ENCODE results near the gene RGMB.

The RGMB gene

DNA sequence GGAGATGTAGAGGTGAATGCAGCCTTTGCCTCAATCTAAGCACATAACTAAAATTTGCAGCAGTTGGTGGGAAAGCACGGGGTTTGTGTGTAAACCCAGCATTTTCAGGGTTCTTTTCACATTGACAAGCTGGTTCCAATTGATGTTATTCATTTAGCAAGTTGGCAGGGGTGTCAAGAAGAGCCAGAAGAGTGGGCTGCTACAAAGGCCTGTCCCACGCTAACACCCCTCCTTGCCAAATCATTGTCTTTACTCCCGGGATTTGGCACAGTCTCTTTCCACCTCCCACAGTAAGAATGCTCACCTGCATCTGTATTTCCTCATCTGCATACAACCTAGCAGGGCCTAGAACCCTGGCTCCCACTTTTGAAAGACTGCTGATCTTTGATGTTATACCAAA is 11.8 kb downstream of the RGMB start:
- no peak for DNase-seq (ENCODE audit: low read depth in 2 of 2)

GRCh38 chr5:98786191-98786853 is 12.9 kb downstream of the RGMB start:
- DNase-seq (ENCODE audit: low read depth in 2 of 2) = no peak

DNA sequence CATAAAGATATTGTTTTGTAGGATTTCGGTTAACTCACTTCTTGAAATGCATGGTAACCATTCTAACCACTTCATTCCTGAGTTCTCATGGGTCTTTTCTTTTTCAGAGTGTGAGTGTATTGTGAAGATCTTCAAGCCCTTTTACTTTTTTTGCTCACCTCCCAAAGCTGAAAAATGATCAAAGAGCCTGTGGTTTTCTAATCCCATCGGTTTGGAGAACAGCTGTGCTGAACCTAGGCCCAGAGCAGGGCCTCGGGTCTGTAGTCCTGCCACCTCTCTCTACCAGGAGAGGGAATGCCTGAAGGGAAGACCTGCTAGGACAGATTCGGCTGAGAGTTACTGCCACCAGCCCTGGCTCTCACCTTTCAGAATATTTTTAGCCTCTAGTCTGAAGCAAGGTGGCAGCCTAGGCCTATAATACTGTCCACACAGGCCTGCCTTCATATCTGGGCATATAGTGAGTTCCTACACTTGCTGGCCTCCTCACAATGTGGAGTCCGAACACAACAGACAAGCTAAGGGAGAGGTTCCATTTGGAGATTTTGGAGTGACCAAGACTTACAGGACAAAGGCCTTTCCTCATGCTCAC is 13.8 kb downstream of the RGMB start:
- DNase-seq (ENCODE audit: low read depth in 2 of 2) = no peak

DNA sequence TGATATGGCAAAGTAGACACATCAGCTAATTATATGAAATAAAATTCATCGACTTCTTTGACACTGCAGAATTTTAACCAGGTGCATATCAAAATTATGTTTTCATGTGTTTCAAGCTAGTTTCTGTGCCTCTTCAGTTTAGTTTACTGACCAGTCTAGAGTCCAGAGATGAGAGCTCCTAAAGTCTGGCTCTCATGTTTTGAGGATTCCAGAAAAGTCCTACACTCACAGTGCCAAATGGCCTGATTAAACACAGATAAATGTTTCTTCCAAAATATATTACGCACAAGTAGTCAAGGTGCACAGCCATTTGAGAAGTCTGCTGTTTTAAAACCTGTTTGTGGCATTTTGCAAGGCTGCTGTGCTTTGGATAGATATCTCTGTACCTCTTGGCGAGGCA is 15.6 kb downstream of the RGMB start:
- no peak for DNase-seq (ENCODE audit: low read depth in 2 of 2)

DNA sequence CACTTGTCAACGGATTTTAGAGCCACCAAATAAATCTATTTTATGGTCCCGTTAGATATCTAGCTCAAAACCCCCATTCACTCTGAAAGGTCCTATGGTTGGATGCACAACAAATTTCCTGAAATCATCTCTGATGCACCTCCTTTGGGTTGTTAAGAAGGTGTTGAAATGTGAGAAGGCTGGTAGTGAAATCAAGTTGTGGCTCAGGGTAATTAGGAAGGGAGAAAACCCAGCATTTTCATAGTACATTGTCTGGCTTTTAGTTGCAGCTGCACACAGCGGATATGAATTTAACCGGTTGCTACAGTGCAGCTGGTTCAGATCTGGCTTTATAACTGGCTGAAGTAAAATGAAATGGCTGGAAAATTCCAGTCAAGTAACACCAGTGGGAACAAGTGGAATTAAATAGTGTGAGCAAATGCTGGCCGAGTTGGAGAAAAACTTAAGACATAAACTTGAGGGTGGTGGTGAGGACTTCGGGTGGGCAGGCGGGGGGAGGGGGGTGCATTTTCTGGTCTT is 17.6 kb downstream of the RGMB start:
- no peak for DNase-seq (ENCODE audit: low read depth in 2 of 2)

- DNase-seq (ENCODE audit: low read depth in 2 of 2) = no peak
Measured at GRCh38 chr5:98791898-98792580, 18.6 kb downstream of the RGMB start.

DNA sequence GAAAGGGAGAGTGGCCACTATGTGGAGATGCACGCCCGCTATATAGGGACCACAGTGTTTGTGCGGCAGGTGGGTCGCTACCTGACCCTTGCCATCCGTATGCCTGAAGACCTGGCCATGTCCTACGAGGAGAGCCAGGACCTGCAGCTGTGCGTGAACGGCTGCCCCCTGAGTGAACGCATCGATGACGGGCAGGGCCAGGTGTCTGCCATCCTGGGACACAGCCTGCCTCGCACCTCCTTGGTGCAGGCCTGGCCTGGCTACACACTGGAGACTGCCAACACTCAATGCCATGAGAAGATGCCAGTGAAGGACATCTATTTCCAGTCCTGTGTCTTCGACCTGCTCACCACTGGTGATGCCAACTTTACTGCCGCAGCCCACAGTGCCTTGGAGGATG is 19.8 kb downstream of the RGMB start:
- DNase-seq (ENCODE audit: low read depth in 2 of 2) = no peak

DNA sequence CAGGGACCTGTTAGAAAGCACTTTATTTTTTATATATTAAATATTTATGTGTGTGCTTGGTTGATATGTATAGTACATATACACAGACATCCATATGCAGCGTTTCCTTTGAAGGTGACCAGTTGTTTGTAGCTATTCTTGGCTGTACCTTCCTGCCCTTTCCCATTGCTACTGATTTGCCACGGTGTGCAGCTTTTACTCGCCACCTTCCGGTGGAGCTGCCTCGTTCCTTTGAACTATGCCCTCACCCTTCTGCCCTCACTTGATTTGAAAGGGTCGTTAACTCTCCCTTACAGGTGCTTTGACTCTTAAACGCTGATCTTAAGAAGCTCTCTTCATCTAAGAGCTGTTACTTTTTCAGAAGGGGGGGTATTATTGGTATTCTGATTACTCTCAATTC is 20.5 kb downstream of the RGMB start:
- no peak for DNase-seq (ENCODE audit: low read depth in 2 of 2)

GRCh38 chr5:98794414-98795080 is 21.1 kb downstream of the RGMB start:
- DNase-seq (ENCODE audit: low read depth in 2 of 2) = no peak

DNA sequence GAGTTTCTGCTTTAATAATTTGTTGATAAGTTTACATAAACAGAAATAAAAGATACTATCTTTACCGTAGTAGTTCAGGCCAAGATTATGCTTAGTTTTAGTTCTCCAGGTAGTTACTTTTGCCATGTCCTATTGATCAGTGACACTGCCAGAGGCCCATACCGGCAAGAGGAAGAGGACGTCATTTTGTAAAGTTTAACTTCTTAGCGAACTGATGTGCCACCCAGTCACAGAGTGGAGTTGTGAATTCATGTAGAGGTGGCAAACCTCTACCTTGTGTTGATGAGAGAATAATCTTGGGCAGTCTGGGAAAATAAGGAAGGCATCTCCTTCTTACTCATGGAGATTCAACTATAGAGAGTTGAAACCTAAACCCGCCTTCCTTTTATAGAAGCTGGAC is 21.8 kb downstream of the RGMB start:
- DNase-seq (ENCODE audit: low read depth in 2 of 2) = no peak

DNA sequence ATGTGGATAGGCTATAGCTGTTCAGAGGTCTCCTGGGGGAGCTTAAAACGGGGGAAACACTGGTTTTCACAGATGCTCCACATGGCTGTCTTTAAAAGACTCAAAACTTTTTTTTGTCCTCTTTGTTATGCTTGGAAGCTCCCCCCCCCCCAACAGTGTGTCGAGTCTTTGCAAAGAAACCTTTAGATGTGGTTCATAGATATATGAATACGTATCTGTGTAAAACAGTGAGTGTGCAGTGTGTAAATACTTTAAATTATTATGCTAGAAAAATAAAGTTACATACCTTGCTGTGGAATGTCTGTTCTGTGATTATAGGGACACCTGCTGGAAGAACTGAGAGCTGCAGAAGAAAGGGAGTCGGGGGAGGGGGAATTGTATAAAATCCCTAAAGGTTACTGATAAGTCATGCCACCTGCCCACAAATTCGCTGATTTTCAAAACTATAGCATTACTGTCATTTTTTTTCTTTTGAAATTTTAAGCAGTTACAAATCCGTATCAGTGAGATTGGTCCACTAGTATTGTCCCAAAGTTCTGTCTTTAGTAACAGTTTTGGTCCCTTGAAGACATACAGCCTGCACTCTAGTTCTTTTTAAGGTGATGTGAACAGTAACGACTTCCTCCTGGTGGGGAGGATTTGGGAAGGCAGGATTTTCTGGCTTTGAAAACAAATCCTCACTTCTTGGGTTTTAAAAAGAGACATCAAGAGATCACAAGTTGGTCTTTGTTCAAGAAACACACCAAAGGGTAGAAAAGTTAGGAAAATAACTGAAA is 22.9 kb downstream of the RGMB start:
- peak in 1 of 2 donors; percentile 8 for DNase-seq (ENCODE audit: low read depth in 2 of 2)

DNA sequence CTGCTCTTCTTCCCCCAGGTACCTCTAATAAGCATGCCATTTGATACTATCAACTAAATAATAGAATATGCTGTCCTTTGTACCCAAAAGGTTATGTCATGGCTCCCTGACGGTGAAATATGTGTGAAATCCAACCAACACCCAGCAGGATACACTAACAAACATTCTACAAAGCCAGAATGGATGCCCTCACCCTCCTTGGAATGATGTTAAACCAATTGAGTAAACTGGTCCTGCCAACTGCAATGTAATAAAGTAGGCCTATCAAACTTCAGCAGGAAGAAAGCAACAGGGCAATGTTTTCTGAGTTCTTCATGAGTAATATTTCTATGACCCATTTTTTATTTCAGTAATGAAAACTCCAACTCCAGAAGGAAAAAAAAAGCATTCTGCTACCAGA is 24.9 kb downstream of the RGMB start:
- no peak for DNase-seq (ENCODE audit: low read depth in 2 of 2)

GRCh38 chr5:98798847-98799246 is 25.4 kb downstream of the RGMB start:
- no peak for DNase-seq (ENCODE audit: low read depth in 2 of 2)

GRCh38 chr5:98804066-98804465 is 30.6 kb downstream of the RGMB start:
- no peak for DNase-seq (ENCODE audit: low read depth in 2 of 2)

DNA sequence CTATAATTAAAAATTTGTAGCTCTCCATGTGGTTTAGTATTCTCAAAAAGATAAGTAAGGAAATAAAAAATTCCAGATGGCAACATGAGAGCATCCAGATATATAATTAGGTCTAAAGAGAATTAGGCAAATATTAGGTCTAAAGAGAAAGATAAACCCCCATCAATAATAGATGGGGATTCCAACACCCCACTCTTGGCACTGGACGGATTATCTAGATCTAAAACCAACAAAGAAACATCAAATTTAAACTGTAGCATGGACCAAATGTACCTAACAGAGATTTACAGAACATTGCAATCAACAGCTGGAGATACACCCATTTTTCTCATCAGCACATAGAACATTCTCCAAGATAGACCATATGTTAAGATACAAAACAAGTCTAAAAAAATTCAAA is 31.6 kb downstream of the RGMB start:
- DNase-seq (ENCODE audit: low read depth in 2 of 2) = no peak

DNA sequence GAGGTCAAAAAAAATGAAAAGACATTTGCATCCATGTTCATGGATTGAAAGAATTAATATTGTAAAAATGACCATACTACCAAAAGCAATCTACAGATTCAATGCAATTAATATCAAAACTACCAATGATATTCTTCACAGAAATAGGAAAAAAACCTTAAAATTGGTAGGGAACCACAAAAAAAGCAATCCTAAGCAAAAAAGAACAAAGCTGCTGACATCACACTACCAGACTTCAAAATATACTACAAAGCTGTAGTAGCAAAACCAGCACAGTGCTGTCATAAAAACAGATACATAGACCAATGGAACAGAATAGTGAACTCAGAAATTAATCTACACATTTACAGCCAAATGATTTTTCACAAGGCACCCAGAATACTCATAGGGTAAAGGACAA is 34.3 kb downstream of the RGMB start:
- no peak for DNase-seq (ENCODE audit: low read depth in 2 of 2)

DNA sequence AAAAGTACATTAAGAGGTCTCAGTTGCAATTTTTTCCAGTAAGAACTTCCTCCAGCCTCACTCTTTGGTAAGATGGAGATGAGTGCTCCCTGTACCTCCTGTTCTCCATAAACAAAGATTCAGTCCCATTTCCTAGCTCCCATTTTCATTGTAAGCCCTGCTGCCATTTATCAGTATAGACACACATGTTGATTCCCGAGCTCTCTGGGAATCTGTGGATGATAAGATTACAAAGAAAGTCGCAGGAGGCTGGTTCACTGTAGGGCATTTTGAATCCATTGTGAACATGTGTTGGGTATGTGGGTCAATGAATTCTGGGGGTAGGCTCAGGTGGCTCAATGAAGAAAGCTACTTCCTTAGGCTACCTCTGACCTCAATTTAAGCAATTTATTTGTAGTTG is 36.7 kb downstream of the RGMB start:
- no peak for DNase-seq (ENCODE audit: low read depth in 2 of 2)

GRCh38 chr5:98813755-98814154 is 40.3 kb downstream of the RGMB start:
- DNase-seq (ENCODE audit: low read depth in 2 of 2) = no peak

- DNase-seq (ENCODE audit: low read depth in 2 of 2) = no peak
Measured at GRCh38 chr5:98816582-98817222, 43.2 kb downstream of the RGMB start.

GRCh38 chr5:98825582-98826375 is 52.3 kb downstream of the RGMB start:
- no peak for DNase-seq (ENCODE audit: low read depth in 2 of 2)

- no peak for DNase-seq (ENCODE audit: low read depth in 2 of 2)
Measured at GRCh38 chr5:98827161-98827560, 53.7 kb downstream of the RGMB start.
